ENCODE measurements around the gene PFDN2. TPM values are rescaled to one million over a fixed set of nuclear protein-coding genes. Genes with fewer than 3 reads are reported as not detected.

The PFDN2 gene
- total and polyA plus RNA-seq, 2 donors (not counting 3 experiments of a cell fraction or from before 2014, with no cell fraction given): 104 to 157 TPM

DNA sequence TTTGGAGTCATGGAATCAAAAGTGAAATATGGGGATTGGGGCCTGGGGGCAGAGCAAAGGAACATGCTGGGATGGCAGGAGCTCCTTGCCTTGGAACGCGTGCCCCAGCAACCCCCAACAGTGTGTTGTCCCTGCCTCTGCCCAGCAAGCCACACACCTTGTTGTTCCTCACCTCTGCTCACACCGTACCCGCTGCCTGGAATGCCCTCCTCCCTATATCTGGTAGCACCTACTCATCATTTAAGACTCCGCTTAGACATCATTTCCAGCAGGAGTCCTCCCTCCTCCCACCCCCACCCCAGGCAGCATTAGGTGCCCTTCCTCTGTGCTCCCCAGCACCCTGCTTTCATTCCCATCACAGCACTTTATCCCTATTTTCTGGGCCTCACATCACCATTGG, 36.3 kb downstream of the PFDN2 start:
- DNase-seq (ENCODE audit: low read depth, low spot score): no peak

More for the DNA sequence above, 36.3 kb downstream of the PFDN2 start:
- no peak overlapping the region for H3K9ac ChIP-seq (replicated peaks; ENCODE audit: extremely low read depth, insufficient read depth, low read length)
- dilution Hi-C loops (cut with MboI; ENCODE audit: extremely low pct_ligation_motif_present, low sequenced_read_pairs): no loop called here
- no TSS peak for BruUV-seq (replicated peaks)
- H3K4me2 ChIP-seq (ENCODE audit: insufficient read depth, low read length): no peak overlapping the region
- CTCF ChIA-PET: interaction anchor here (1.1 kb wide), 1 partner anchor 16 kb away, joined by 3 read pairs; the partner anchor contains the start of gene KLHDC9
- no peaks in the 10 kb centered on the region for H3K36me3 ChIP-seq (ENCODE audit: control insufficient read depth in 2 of 2, extremely low read depth in 1 of 2, insufficient read depth in 2 of 2, low read length in 2 of 2)
- no peaks in the 10 kb centered on the region for H4K20me1 ChIP-seq (replicated peaks; ENCODE audit: control insufficient read depth, extremely low read depth, insufficient read depth, low read length)
- no peak overlapping the region for H3K4me3 ChIP-seq (replicated peaks in 1 of 3; ENCODE audit: insufficient read depth in 1 of 3, low read depth in 1 of 3, low read length in 3 of 3)
- H3K9me1 ChIP-seq (replicated peaks; ENCODE audit: control insufficient read depth, extremely low read depth, insufficient read depth, low read length): no peaks in the 10 kb centered on the region
- no peaks in the 10 kb centered on the region for H3K27me3 ChIP-seq (ENCODE audit: control insufficient read depth in 2 of 2, insufficient read depth in 2 of 2, low read length in 2 of 2)
- H3K9me3 ChIP-seq (replicated peaks; ENCODE audit: control insufficient read depth, insufficient read depth, low read length): no peaks in the 10 kb centered on the region
- no peaks in the 10 kb centered on the region for H3K79me2 ChIP-seq (ENCODE audit: control insufficient read depth, insufficient read depth, low read length)
- TF ChIP-seq MYC (IDR thresholded peaks at IDR 0.05; ENCODE audit: low read depth, low read length) (no peak), GATA2 (IDR thresholded peaks at IDR 0.05; ENCODE audit: insufficient read depth, insufficient read length, low read depth, low read length) (no peak), JUN (IDR thresholded peaks at IDR 0.05; ENCODE audit: borderline replicate concordance, insufficient read depth, insufficient read length, low read depth) (no peak), POLR2AphosphoS5 (IDR thresholded peaks at IDR 0.05; ENCODE audit: insufficient read depth, low read depth, low read length) (no peak), EZH2 (IDR thresholded peaks at IDR 0.05; ENCODE audit: borderline replicate concordance, low read depth, low read length, severe bottlenecking) (no peak), POLR2A (IDR thresholded peaks at IDR 0.05; ENCODE audit: low read depth, low read length) (no peak), FOS (IDR thresholded peaks at IDR 0.05; ENCODE audit: borderline replicate concordance, insufficient read depth, low read length) (no peak)
- TF ChIP-seq, protein P1, sequence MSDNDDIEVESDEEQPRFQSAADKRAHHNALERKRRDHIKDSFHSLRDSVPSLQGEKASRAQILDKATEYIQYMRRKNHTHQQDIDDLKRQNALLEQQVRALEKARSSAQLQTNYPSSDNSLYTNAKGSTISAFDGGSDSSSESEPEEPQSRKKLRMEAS (IDR thresholded peaks at IDR 0.05; ENCODE audit: insufficient read depth, insufficient read length): no peak
- TF ChIP-seq, protein P2, sequence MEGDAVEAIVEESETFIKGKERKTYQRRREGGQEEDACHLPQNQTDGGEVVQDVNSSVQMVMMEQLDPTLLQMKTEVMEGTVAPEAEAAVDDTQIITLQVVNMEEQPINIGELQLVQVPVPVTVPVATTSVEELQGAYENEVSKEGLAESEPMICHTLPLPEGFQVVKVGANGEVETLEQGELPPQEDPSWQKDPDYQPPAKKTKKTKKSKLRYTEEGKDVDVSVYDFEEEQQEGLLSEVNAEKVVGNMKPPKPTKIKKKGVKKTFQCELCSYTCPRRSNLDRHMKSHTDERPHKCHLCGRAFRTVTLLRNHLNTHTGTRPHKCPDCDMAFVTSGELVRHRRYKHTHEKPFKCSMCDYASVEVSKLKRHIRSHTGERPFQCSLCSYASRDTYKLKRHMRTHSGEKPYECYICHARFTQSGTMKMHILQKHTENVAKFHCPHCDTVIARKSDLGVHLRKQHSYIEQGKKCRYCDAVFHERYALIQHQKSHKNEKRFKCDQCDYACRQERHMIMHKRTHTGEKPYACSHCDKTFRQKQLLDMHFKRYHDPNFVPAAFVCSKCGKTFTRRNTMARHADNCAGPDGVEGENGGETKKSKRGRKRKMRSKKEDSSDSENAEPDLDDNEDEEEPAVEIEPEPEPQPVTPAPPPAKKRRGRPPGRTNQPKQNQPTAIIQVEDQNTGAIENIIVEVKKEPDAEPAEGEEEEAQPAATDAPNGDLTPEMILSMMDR (IDR thresholded peaks at IDR 0.05; ENCODE audit: extremely low read depth in 1 of 2, insufficient read depth in 1 of 2, low read depth in 1 of 2, low read length in 2 of 2): no peak
- POLR2A ChIA-PET: no interaction called here
- intact Hi-C loops (cut with micrococcal nuclease): no loop called here
- FAIRE-seq: no peak
- H3K27ac ChIP-seq (ENCODE audit: insufficient read depth, low read depth, low read length): no peak overlapping the region
- no peaks in the 10 kb centered on the region for H3K4me1 ChIP-seq (ENCODE audit: control insufficient read depth, extremely low read depth, insufficient read depth, low read length)
- no peak overlapping the region for H2AFZ ChIP-seq (ENCODE audit: low read depth, low read length)
